Endothelial cell (in vitro differentiated cells): ENCODE data around the gene HNRNPL. TPM values are rescaled to one million over a fixed set of nuclear protein-coding genes. Genes with fewer than 3 reads are reported as not detected.

ENCODE experiments used
- DNase-seq: peaks from one replicate; pipeline ENCODE4 v3.0.0; 2021; ENCODE audit warnings: low spot score
- H3K27ac Mint-ChIP-seq: one replicate; pipeline ENCODE4 v1.8.0; 2021; ENCODE audit warnings: mixed read lengths, inconsistent platforms; ENCODE audit not compliant: unreplicated experiment
- H3K27me3 Mint-ChIP-seq: one replicate; pipeline ENCODE4 v1.8.0; 2021; ENCODE audit warnings: mild to moderate bottlenecking, moderate library complexity, mixed read lengths, inconsistent platforms; ENCODE audit not compliant: unreplicated experiment
- H3K36me3 Mint-ChIP-seq: one replicate; pipeline ENCODE4 v1.8.0; 2021; ENCODE audit warnings: mild to moderate bottlenecking, low read depth, mixed read lengths, inconsistent platforms; ENCODE audit not compliant: unreplicated experiment
- H3K4me1 Mint-ChIP-seq: one replicate; pipeline ENCODE4 v1.8.0; 2021; ENCODE audit warnings: mild to moderate bottlenecking, mixed read lengths, inconsistent platforms; ENCODE audit not compliant: unreplicated experiment
- H3K4me3 Mint-ChIP-seq: one replicate; pipeline ENCODE4 v1.8.0; 2021; ENCODE audit warnings: mild to moderate bottlenecking, mixed read lengths, inconsistent platforms; ENCODE audit not compliant: unreplicated experiment
- H3K9me3 Mint-ChIP-seq: one replicate; pipeline ENCODE4 v1.8.0; 2021; ENCODE audit warnings: mixed read lengths, inconsistent platforms; ENCODE audit not compliant: unreplicated experiment
- total RNA-seq: library from RNA; stranded (reverse); fragmentation: NEBNext Ultra II Directional; extraction: Animal tissue kit (Norgen Biotek cat#: 25700); gene quantifications from one replicate; pipeline ENCODE4 v1.2.1, GENCODE V29; 2021; ENCODE audit not compliant: unreplicated experiment
- TF ChIP-seq, protein P1 (sequence below): fragments of 200-600 bp; sonication (generic); IDR thresholded peaks from one replicate; pipeline ENCODE4 v1.5.0; 2021; ENCODE audit warnings: antibody characterized with exemption; ENCODE audit not compliant: unreplicated experiment

Gene HNRNPL
- total RNA-seq, 1 donor from 2014 or later, result 343 TPM

DNA sequence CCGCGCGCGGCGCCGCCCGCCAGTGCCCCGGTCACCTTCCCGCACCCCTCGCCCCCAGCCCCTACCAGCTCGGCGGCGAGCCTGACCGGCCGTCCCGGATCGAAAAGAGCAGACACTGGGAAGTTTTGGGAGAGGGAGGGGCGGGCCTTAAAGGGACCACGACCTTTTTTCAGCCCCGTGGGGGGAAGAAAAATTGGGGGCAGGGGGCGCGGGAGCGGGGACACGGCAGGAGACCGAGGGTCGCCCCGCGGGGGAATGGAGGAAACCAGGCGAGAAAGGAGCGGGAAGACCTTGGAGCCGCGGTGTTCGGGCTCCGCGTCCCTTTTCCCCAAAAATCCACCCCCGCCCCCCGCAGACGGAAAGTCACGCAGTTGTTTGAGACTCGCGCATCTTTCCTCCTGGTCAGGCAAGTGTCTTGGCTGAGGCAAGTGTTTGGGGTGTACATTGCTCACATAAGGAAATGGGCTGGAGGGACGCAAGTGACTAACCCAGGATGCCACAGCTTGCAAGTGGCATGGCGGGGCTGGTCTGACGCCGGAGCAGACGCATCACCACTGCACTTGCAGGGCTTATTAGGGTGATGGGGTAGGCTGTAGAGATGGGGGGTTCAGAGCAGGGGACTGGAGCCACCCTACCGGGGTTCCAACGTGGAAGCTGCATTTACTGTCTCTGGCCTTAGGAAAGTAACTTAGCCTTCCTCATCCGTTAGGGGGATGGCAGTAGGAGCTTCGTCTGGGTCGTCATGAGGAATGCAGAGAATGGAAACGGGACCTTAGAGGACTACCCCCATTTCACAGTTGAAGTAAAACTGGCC, 2.7 kb upstream of the HNRNPL start:
- peaks cover 24% of the 10 kb centered on the region for H3K36me3 Mint-ChIP-seq
- TF ChIP-seq, protein P1, sequence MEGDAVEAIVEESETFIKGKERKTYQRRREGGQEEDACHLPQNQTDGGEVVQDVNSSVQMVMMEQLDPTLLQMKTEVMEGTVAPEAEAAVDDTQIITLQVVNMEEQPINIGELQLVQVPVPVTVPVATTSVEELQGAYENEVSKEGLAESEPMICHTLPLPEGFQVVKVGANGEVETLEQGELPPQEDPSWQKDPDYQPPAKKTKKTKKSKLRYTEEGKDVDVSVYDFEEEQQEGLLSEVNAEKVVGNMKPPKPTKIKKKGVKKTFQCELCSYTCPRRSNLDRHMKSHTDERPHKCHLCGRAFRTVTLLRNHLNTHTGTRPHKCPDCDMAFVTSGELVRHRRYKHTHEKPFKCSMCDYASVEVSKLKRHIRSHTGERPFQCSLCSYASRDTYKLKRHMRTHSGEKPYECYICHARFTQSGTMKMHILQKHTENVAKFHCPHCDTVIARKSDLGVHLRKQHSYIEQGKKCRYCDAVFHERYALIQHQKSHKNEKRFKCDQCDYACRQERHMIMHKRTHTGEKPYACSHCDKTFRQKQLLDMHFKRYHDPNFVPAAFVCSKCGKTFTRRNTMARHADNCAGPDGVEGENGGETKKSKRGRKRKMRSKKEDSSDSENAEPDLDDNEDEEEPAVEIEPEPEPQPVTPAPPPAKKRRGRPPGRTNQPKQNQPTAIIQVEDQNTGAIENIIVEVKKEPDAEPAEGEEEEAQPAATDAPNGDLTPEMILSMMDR, result no peak
- DNase-seq, result peak; percentile 33
- H3K4me1 Mint-ChIP-seq, result peaks cover 30% of the 10 kb centered on the region
- H3K27me3 Mint-ChIP-seq, result peaks cover 21% of the 10 kb centered on the region
- peaks cover 5% of the 10 kb centered on the region for H3K9me3 Mint-ChIP-seq
- H3K27ac Mint-ChIP-seq, result peak overlapping the region; percentile 91
- peak overlapping the region; percentile 96 for H3K4me3 Mint-ChIP-seq

DNA sequence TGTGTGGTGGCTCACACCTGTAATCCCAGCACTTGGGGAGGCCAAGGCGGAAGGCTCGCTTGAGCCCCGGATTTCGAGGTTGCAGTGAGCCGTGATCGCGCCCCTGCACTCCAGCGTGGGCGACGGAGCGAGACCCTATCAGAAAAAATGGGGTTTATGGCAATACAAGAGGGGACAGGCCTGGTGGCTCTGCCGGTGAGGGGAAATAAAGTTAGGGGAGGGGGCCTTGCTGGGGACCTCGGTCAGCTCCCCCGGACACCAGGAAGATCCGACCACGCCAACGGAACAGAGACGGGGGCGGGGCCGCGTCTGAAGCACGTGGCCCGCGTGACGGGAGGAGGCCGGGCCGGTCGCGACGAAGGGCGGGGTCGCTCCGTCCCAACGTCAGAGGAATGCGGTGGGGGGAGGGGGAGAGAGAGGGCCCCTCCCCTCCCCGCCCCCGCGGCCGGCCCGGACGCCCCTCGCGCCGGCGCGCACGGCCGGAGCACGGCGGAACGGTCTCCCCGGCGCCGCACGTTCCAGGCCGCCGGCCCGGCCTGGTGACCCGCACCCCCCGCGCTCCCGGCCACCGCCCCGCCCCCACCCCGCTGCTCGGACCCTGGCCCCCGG, 1.9 kb upstream of the HNRNPL start:
- Mint-ChIP-seq H3K27me3 (peaks cover 20% of the 10 kb centered on the region), H3K9me3 (peaks cover 3% of the 10 kb centered on the region), H3K27ac (peak overlapping the region; percentile 97), H3K4me3 (peak overlapping the region; percentile 95), H3K36me3 (peaks cover 26% of the 10 kb centered on the region), H3K4me1 (peaks cover 35% of the 10 kb centered on the region)
- TF ChIP-seq, protein P1, result no peak
- peak; percentile 95 for DNase-seq

DNA sequence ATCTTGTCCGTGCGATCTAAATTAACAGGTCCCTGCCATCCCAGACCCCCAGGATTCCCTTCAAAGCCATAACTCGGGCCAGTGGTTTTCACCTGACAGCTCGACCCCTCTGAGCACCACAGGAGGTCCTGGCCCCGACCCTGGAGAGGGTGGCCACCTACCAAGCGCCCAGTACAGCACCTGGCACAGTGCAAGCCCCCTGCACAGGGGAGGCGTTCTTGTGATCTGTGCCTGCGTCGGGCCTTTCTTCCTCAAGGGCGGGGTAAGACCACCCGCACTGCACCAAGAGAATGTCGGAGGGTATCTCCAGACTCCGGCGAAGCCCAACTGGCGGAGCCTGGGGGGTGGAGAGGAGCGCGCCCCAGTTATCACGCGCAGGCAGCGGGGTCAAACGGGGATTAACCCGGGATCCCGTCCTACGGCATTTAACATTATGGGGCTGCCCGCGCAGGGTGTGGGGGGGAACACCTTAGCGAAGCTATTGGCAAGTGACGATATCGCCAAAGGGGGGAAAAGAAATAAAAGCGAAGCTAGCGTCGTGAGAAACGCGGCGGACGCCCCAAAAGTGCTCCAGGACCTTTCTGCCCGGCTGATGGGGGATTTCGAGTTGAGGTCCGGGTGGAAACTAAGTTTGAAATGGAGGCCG, 1.3 kb upstream of the HNRNPL start:
- H3K9me3 Mint-ChIP-seq, result no peaks in the 10 kb centered on the region
- H3K4me3 Mint-ChIP-seq, result peak overlapping the region; percentile 95
- peak overlapping the region; percentile 97 for H3K27ac Mint-ChIP-seq
- peaks cover 18% of the 10 kb centered on the region for H3K27me3 Mint-ChIP-seq
- H3K4me1 Mint-ChIP-seq, result peaks cover 35% of the 10 kb centered on the region
- DNase-seq, result peak; percentile 30
- TF ChIP-seq, protein P1, result no peak
- peaks cover 26% of the 10 kb centered on the region for H3K36me3 Mint-ChIP-seq

DNA sequence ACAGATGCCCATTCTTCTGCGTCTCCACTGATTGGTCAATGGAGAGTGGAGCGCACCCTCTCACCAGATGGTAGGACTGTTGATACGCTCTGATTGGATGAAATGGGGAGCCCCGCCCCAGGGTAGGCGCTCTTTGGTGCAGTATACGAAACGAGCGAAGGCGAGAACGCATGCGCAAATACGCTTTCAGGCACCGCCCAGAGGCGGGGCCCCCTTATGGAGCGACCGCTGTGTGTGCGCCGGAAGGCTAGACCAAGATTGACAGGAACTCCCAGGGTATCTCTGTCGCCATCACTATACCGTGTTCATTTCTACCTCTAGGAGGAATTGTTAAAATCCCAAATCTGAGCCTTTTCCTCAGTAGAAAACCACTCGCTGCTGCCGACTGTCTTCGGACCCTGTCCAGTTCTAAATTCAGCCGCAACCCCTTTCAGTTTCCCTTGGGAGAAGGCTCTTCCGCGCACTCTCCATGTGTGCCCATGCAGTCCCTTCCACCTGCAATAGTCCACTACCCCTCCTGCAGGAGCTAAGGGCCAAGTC, 720 bp upstream of the HNRNPL start:
- Mint-ChIP-seq H3K4me1 (peaks cover 35% of the 10 kb centered on the region), H3K36me3 (peaks cover 32% of the 10 kb centered on the region), H3K4me3 (peak overlapping the region; percentile 95), H3K27ac (peak overlapping the region; percentile 97), H3K9me3 (no peaks in the 10 kb centered on the region), H3K27me3 (peaks cover 18% of the 10 kb centered on the region)
- TF ChIP-seq, protein P1, result no peak
- DNase-seq, result peak; percentile 94
